Activated naive CD4-positive, alpha-beta T cell (primary cell): ENCODE data around the gene RPL38.
"Not testable (repeated sequence)": the region's sequence is repeated elsewhere in the genome, so short reads cannot be mapped to it uniquely, and the experiment has no call there.

Experiments used
- DNase-seq, 4 experiments: peaks; one replicate each; lab custom pipeline; 2025; lab: John Stamatoyannopoulos, UW

The RPL38 gene

GRCh38 chr17:74185571-74186185 is 17.8 kb upstream of the RPL38 start:
- no peak for DNase-seq

- no peak for DNase-seq
Measured at GRCh38 chr17:74186498-74186897, 17.0 kb upstream of the RPL38 start.

DNA sequence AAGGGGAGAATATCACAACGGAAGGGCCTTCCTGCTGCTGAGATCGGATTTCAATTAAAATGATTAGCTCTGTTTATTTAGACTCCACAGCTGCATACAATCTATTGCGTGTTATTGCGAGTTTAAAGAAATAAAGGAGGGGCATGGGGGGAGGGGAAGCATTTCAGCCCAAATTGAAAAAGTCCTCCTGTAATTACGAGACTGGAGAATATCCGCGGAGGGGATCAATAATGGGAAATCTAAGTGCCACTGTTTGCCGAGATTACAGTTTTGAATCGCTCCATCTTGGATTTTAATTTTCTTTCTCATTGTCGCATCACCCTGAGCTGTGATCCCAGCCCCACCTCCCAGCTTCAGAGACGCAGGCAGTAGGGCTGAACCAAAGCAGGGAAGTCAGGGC is 15.7 kb upstream of the RPL38 start:
- no peak for DNase-seq

DNA sequence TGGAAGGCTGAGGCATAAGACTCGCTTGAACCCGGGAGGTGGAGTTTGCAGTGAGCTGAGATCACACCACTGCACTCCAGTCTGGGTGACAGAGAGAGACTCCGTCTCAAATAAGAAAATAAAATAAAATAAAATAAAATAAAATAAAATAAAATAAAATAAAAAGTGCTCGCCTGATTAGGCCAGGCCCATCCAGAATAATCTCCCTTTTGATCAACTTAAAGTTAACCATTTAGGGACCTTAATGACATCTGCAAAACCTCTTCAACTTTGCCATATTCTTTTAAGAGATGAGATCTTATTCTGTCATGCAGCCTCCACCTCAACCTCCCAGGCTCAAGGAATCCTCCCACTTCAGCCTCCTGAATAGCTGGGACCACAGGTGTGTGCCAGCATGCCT is 14.8 kb upstream of the RPL38 start:
- DNase-seq: not testable (repeated sequence)

DNA sequence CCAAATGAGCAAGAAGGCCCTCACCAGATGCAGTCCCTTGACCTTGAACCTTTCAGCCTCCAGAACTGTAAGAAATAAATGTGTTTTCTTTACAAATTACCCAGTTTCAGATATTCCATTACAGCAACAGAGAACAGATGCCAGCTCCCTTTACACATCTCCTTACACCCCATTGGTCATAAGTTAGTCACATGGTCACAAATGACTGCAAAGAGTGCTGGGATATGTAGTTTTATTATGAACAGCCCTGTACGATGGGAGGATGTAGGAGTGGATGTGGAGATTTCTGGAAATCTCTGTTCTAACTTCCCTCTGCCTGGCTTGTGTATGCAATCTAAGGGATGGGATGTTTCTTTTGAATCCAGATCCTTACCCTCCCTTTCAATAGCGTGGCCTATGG is 13.3 kb upstream of the RPL38 start:
- DNase-seq: no peak

- no peak for DNase-seq
Measured at GRCh38 chr17:74190807-74191406, 12.6 kb upstream of the RPL38 start.

DNA sequence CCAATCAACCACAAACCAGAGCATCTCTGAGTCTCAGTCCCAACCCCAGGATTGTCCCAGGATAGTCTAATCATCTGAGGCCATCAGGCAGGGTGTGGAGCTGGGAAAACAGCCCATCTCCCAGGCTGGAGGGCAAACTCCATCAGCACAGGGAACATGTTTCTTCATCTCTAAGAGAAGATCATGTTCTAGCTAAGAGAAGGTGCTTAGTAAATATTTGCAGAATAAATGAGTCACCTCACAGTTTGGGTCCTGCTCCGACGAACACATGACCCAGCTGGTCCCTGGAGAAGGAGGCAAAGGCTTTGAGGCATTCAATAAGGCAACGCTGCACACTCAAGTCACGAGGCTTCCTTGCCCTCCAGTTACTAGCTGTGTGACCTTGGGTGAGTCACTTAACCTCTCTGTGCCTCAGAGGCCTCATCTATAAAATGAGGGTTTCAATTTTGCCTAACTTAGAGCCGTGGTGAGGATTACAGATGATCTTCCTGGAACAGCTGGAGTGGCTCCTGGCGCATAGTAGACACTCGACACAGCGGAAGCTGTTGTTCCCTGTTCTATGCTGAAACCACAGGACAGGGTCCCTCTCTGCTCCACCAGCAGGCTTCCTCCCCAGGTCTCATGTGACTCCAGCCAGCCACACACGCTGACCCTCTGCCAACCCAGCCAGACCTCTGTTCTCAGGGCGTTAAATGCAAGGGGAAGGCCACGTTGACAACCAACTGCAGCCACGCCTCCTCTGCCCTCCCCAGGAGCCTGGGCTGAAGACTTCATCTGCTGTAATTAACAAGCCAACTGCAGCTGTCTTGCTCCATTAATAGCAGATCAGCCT is 10.3 kb upstream of the RPL38 start:
- DNase-seq: no peak

DNA sequence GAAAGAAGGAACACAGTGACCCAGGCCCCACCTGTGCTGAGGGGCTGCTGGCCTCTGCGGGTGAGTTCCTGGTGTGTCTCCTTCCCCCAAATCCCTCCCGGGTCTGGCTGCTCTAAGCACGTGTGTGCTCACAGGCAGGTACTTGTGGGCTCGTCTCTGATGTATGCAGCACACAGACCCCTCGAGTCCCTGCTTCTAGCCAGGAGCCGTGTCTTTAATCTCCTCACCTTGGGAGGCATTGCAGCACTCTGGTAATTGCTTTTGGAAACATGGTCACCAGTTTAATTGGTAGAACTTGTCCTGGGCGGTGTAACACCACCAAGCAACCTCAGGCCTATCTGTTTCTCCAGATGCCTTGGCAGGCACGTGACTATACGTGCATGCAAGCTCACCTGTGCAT is 8.8 kb upstream of the RPL38 start:
- DNase-seq: no peak

GRCh38 chr17:74196541-74197317 is 6.7 kb upstream of the RPL38 start:
- DNase-seq: no peak

DNA sequence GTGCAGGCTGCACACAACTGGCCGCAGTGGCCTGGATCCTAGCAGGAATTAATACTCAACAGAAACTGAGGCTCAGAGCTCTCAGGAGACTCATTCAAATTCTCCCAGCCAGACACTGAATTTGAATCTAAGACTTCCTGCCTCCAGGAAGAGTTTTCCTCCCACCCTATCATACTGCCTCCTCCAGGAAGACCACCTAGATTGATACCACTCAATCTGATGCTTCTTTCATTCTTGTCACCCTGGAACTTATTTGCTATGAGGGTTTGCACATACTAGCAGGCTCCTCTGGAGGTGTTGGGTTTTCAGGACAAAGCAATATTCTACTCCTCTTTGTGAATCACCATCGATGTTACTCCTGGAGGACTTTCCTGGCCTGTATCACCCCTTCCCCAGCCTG is 5.7 kb upstream of the RPL38 start:
- DNase-seq: no peak

DNA sequence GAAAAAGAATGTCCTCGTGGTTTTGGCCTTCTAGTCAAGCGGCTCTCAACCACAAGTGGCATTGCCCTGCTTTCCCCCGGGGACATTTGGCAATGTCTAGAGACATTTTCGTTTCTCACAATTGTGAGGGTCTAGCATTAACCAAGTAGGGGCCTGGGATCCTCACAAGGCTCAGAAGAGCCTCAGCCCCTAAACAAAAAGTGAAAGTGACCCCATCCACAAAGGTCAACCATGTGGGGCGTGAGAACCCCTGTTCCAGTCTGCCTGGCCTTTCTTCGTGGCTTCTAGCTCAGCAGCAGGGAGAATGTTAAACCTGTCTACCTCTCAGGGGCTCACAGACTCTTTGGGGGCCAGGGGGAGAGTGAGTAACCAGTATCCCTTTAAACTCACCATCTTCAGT is 4.8 kb upstream of the RPL38 start:
- DNase-seq: no peak

DNA sequence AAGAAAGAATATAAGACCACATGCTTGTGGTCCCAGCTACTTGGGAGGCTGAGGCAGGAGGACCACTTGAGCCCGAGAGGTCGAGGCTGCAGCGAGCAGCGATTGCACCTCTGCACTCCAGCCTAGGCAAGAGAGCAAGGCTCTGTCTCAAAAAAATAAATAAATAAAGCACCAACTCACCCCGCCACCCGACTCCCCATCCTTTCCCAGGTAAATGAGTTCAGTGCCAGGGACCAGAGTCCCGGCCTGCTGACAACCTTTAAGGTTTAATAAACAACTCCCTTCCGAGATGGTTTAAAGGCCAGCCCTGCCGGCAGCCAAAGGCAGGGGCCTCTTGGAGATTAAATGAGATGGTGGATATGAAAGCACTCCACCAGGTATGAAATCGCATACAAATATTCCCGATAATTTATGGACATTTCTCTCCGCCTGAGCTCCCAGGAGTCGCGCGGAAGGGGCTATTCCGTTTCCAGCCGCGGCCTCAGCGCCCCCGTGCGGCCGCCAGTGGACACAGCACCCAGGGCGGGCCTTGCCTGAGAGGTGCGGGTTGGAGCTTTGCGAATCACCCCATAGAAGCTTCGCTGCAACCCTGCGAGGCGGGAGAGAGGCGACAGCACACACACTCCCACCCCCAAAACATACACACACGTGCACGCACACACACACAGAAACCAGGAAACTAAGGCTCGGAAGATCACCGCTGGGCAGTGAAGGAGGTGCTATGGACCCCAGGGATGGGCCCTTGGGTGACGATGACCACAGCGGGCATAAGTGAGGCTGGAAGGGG is 4.0 kb upstream of the RPL38 start:
- peak in 3 of 4 experiments; percentile 32 to 50 (median 33) for DNase-seq

DNA sequence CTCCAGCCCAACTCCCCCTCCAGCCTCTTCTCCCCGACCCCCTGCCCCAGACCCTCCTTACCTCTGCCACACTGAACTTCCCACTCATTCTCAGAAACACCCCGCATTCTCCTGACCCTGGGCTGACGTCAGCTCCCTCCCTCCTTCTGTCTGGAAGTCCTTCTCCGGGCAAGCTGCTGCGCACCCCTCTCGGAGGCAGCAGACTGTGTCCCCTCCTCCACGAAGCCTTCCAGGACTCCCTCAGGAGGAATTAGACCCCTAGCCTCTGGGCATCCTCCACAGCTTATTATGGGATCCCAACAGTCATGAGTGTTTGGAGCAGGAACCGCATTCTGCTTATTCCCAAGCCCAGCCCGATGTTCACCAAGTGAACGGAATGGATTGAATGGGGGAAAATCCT is 3.4 kb upstream of the RPL38 start:
- DNase-seq: no peak

GRCh38 chr17:74201250-74201649 is 2.2 kb upstream of the RPL38 start:
- no peak for DNase-seq

- DNase-seq: no peak
Measured at GRCh38 chr17:74201948-74202347, 1.5 kb upstream of the RPL38 start.

DNA sequence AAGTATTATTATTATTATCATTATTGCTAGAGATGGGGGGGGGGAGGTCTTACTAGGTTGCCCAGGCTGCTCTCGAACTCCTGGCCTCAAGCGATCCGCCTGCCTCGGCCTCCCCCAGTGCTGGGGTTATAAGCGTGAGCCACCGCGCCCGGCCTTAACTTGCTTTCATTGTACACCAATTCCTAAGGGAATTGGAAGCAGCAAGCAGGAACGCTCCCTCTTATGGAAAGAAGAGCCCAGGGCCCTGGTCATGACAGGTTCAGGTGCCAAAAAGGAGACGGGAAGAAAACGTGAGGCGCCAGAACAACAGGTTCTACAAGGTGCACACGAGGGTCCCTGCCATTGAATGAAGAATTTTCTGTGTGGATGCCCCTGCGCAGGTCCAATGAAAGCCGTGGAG is 540 bp upstream of the RPL38 start:
- DNase-seq: no peak

DNA sequence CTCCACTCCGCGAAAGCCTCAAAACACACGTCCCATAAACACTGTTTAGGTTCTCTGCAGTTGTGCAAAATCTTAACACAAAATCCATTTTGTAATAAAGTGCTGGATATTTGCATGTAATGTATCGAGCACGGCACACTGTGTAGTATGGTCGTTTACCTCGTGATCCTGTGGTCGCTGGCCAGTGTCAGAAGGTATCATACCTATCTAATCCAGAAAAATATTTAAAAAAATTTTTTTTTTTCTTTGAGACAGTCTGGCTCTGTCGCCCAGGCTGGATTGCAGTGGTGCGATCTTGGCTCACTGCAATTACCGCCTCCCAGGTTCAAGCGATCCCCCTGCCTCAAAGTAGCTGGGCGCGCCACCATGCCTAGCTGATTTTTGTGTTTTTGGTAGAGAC is 996 bp downstream of the RPL38 start:
- no peak for DNase-seq

GRCh38 chr17:74205274-74205673 is 1.8 kb downstream of the RPL38 start:
- DNase-seq: no peak

GRCh38 chr17:74206332-74206818 is 2.9 kb downstream of the RPL38 start:
- DNase-seq: no peak

GRCh38 chr17:74210191-74211140 is 7.0 kb downstream of the RPL38 start:
- DNase-seq: peak; percentile 37 to 76 (median 58)
